IMR-90 (cell line): Measurements from ENCODE around the gene TRPC4AP. TPM values are rescaled to one million over a fixed set of nuclear protein-coding genes. Genes with fewer than 3 reads are reported as not detected.

ENCODE experiments used
- FOS ChIP-seq: fragments of 150-350 bp; IDR thresholded peaks from 2 replicates; pipeline ENCODE4 v1.6.1; 2016; ENCODE audit warnings: low read depth, low read length
- polyA plus RNA-seq, 3 experiments: library from polyadenylated mRNA; depleted of rRNA; stranded (reverse); fragments of >200 nt; gene quantifications; 2 replicates each; pipeline ENCODE4 v1.2.3, GENCODE V29; 2012; ENCODE audit warnings: low replicate concordance in 1 of 3
- total RNA-seq: library from RNA; depleted of rRNA; stranded (reverse); fragments of >200 nt; gene quantifications from 2 replicates; pipeline ENCODE4 v1.2.3, GENCODE V29; 2012
- TF ChIP-seq, protein P1 (sequence below): conservative IDR thresholded peaks from 2 replicates; pipeline ENCODE4 v1.5.1; 2012; ENCODE audit warnings: mild to moderate bottlenecking, low read depth, low read length, improper control_type of control experiment

The TRPC4AP gene
- total and polyA plus RNA-seq, 2 of the 4 experiments (the other 2 are of a cell fraction), result 41.0 to 81.0 TPM

DNA sequence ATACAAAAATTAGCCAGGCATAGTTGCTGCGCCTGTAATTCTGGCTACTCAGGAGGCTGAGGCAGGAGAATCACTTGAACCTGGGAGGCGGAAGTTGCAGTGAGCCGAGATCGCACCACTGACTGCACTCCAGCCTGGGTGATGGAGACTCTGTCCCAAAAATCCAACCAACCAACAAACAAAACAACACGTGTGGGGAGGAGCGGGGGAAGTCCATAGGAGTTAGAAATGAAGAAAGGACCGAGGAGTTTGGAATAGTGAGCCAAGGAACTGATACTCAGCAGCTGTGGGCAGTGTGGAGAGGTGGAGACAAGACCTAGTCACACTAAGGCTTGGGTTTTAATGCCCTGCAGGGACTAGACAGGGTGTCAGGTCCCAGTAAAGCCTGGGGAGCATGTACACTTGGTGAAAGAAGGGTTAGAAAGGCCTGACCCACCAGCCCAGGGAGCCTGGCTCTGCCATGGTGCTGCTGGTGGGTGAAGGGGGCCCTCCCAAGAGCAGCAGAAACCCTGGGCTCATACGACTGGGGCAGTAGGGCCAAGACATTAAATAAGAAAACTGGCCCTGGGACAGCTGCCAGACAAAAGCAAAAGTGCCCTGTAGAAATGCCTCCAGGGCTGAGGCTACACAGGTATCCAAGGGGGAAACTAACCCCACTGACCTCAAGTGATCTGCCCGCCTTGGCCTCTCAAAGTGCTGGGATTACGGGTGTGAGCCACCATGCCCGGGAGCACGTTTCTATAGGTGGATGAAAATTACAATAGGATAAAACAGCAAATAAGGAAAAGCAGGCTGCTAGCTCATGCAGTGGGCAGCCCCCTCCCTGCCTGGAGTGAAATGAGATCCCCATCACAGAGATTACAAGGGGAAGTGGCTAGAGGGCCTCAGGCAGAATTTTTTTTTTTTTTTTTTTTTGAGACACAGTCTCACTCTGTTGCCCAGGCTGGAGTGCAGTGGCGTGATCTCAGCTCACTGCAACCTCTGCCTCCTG, 78.9 kb downstream of the TRPC4AP start (continued):
- TF ChIP-seq, protein P1, sequence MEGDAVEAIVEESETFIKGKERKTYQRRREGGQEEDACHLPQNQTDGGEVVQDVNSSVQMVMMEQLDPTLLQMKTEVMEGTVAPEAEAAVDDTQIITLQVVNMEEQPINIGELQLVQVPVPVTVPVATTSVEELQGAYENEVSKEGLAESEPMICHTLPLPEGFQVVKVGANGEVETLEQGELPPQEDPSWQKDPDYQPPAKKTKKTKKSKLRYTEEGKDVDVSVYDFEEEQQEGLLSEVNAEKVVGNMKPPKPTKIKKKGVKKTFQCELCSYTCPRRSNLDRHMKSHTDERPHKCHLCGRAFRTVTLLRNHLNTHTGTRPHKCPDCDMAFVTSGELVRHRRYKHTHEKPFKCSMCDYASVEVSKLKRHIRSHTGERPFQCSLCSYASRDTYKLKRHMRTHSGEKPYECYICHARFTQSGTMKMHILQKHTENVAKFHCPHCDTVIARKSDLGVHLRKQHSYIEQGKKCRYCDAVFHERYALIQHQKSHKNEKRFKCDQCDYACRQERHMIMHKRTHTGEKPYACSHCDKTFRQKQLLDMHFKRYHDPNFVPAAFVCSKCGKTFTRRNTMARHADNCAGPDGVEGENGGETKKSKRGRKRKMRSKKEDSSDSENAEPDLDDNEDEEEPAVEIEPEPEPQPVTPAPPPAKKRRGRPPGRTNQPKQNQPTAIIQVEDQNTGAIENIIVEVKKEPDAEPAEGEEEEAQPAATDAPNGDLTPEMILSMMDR, result no peak
- TF ChIP-seq FOS, result no peak
